Smooth muscle cell (in vitro differentiated cells): ENCODE measurements around the gene SMARCB1. TPM values are rescaled to one million over a fixed set of nuclear protein-coding genes. Genes with fewer than 3 reads are reported as not detected.
A peak's percentile ranks its signal among the peaks of the same experiment; 100 is the strongest.

Source experiments
- DNase-seq: peaks from one replicate; lab custom pipeline; 2025; ENCODE audit not compliant: unreplicated experiment; lab: John Stamatoyannopoulos, UW
- H2AFZ ChIP-seq: fragments of 200-600 bp; sonication (generic); 2 replicates; pipeline ENCODE4 v1.6.0; 2016; ENCODE audit warnings: antibody characterized with exemption, low read depth, mild to moderate bottlenecking
- H3F3A ChIP-seq: fragments of 200-600 bp; sonication (generic); 2 replicates; pipeline ENCODE4 v1.6.0; 2017; ENCODE audit warnings: antibody characterized with exemption, low read depth
- H3K27ac ChIP-seq: fragments of 200-600 bp; sonication (generic); 2 replicates; pipeline ENCODE4 v1.5.1; 2016; ENCODE audit warnings: low read depth, mild to moderate bottlenecking
- H3K27me3 ChIP-seq: fragments of 200-600 bp; sonication (generic); 2 replicates; pipeline ENCODE4 v1.6.1; 2016; ENCODE audit warnings: low read depth, mild to moderate bottlenecking
- H3K36me3 ChIP-seq: fragments of 200-600 bp; sonication (generic); 2 replicates; pipeline ENCODE4 v1.5.1; 2016; ENCODE audit warnings: low read depth
- H3K4me1 ChIP-seq: fragments of 200-600 bp; sonication (generic); 2 replicates; pipeline ENCODE4 v1.5.1; 2016; ENCODE audit warnings: low read depth
- H3K4me2 ChIP-seq: fragments of 200-600 bp; sonication (generic); 2 replicates; pipeline ENCODE4 v1.6.0; 2016; ENCODE audit warnings: mild to moderate bottlenecking
- H3K4me3 ChIP-seq: fragments of 200-600 bp; sonication (generic); 2 replicates; pipeline ENCODE4 v1.5.1; 2016; ENCODE audit warnings: mild to moderate bottlenecking
- H3K79me2 ChIP-seq: fragments of 200-600 bp; sonication (generic); 2 replicates; pipeline ENCODE4 v1.6.0; 2016; ENCODE audit warnings: low read depth, mild to moderate bottlenecking
- H3K9ac ChIP-seq: fragments of 200-600 bp; sonication (generic); 2 replicates; pipeline ENCODE4 v1.6.0; 2016; ENCODE audit warnings: low read depth
- H3K9me3 ChIP-seq: fragments of 200-600 bp; sonication (generic); replicated peaks from 2 replicates; pipeline ENCODE4 v1.5.1; 2016; ENCODE audit warnings: low read depth
- H4K20me1 ChIP-seq: fragments of 200-600 bp; sonication (generic); 2 replicates; pipeline ENCODE4 v1.6.0; 2016; ENCODE audit warnings: low read depth
- WGBS: methylation state at CpG from one replicate; pipeline ENCODE4 v1.1.7; 2016; ENCODE audit warnings: low lambda C conversion rate; 5-methylcytosine and 5-hydroxymethylcytosine counted together
- polyA plus RNA-seq: library from polyadenylated mRNA; unstranded; fragments of >200 nt; fragmentation: Nextera tagmentation; extraction: Ambion mirVana; gene quantifications from 2 replicates; pipeline ENCODE4 v1.2.1, GENCODE V29; 2016
- total RNA-seq: library from RNA; depleted of rRNA; stranded (reverse); fragments of >200 nt; gene quantifications from 2 replicates; pipeline ENCODE4 v1.2.3, GENCODE V29; 2014
- TF ChIP-seq, protein P1 (sequence below): fragments of 200-600 bp; sonication (generic); IDR thresholded peaks from 2 replicates; pipeline ENCODE4 v1.5.1; 2017; ENCODE audit warnings: borderline replicate concordance, mild to moderate bottlenecking, antibody characterized with exemption; ENCODE audit not compliant: insufficient read depth, poor library complexity, severe bottlenecking

The SMARCB1 gene
- total and polyA plus RNA-seq, 2 experiments from 2014 or later: 65.8 to 124 TPM

DNA sequence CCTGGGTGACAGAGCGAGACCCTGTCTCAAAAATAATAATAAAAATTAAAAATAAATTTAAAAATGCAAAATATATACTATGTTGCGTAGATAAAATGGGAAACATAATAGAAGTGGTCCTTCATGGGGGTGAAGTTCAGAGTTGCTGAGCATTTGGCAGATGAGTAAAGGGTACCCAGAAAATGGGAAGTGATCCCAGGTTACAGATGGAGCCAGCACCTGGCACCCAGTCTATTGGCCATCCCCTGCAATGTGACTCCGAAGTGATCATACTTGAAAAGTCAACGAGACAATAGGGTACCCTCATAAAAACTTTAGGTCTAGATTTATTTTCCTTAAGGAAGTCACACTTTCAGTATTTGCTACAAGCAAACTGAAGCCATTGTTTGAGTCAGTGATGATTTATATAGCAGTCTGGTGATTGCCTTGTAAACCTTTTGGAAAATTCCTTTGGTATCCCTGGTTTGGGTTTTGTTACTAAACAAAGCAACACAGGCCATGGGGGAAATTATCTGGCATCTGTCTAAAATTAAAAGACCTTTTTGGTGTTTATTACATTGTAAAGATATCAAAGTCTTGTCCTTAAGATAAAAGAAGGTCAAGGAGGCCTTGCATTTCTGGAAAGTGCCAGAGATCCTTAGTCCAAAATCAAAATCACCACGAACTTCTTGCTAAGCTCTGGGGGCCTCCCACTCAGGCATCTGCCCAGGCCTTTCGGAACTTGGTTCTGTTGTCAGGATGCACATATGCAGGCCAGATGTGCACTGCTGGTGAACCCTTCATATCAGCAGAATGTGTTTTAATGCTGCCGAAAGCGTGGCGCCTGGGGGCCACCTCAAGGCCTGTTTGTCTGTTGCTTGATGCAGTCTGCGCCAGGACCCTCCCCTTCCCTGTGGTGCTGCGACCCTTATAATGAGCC lies 4.3 kb downstream of the SMARCB1 start:
- 29% methylated on average over 11 of the region's 11 CpGs for WGBS
- DNase-seq: no peak
- Histone ChIP-seq H3K9me3 (no peaks in the 10 kb centered on the region), H3K4me2 (peak overlapping the region; percentile 46), H3K27ac (no peak overlapping the region), H3K9ac (no peak overlapping the region), H3K27me3 (no peaks in the 10 kb centered on the region), H3K36me3 (peaks cover 3% of the 10 kb centered on the region), H2AFZ (no peak overlapping the region), H3F3A (no peaks in the 10 kb centered on the region), H3K4me1 (peaks cover 13% of the 10 kb centered on the region), H3K79me2 (peaks cover 55% of the 10 kb centered on the region), H3K4me3 (no peak overlapping the region), H4K20me1 (peaks cover 87% of the 10 kb centered on the region)
- TF ChIP-seq, protein P1, sequence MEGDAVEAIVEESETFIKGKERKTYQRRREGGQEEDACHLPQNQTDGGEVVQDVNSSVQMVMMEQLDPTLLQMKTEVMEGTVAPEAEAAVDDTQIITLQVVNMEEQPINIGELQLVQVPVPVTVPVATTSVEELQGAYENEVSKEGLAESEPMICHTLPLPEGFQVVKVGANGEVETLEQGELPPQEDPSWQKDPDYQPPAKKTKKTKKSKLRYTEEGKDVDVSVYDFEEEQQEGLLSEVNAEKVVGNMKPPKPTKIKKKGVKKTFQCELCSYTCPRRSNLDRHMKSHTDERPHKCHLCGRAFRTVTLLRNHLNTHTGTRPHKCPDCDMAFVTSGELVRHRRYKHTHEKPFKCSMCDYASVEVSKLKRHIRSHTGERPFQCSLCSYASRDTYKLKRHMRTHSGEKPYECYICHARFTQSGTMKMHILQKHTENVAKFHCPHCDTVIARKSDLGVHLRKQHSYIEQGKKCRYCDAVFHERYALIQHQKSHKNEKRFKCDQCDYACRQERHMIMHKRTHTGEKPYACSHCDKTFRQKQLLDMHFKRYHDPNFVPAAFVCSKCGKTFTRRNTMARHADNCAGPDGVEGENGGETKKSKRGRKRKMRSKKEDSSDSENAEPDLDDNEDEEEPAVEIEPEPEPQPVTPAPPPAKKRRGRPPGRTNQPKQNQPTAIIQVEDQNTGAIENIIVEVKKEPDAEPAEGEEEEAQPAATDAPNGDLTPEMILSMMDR: no peak

DNA sequence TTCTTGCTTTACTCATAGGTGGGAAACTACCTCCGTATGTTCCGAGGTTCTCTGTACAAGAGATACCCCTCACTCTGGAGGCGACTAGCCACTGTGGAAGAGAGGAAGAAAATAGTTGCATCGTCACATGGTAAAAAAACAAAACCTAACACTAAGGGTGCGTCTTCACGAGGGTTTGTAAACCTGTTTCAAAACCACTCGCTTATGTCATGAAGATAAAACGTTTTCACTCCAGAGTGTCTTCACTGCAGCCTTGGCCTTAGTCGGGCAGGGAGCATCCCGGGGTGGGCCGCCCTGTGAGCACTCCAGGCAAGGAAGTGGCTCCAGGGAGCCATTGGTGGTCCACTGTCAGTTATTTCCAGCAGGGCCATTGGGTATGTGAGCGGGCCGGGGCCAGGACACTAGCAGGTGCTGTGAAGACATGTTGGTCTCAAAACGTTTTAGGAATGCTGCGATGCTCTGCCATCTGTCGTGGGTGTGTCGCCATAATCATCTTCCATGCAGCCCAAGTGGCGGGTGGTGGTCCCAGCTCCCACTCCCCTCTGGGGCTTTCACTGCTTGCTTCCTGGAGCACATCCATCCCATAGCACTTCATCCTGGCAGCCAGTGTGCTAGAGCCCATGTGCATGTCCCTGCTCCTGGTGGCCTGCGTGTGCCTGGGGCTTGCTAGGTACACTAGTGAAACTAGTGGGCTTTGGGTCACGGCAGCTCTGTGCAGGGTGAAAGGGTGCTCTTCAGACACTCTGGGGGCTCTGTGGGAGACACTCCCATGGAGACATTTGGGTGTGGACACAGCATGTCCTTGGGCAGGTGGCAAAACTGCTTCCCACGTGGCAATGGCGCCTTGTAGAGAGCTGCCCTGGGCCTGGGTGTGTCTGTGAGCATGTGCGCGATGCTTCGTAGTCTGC lies 5.2 kb downstream of the SMARCB1 start:
- WGBS: 91% methylated on average over 25 of the region's 25 CpGs
- TF ChIP-seq, protein P1: no peak
- no peaks in the 10 kb centered on the region for H3F3A ChIP-seq
- DNase-seq: no peak
- H3K27ac ChIP-seq: no peak overlapping the region
- no peaks in the 10 kb centered on the region for H3K9me3 ChIP-seq
- peaks cover 9% of the 10 kb centered on the region for H3K36me3 ChIP-seq
- peaks cover 55% of the 10 kb centered on the region for H3K79me2 ChIP-seq
- peak overlapping the region; percentile 46 for H3K4me2 ChIP-seq
- no peak overlapping the region for H3K4me3 ChIP-seq
- no peak overlapping the region for H3K9ac ChIP-seq
- peaks cover 8% of the 10 kb centered on the region for H3K4me1 ChIP-seq
- peaks cover 94% of the 10 kb centered on the region for H4K20me1 ChIP-seq
- no peak overlapping the region for H2AFZ ChIP-seq
- H3K27me3 ChIP-seq: no peaks in the 10 kb centered on the region

DNA sequence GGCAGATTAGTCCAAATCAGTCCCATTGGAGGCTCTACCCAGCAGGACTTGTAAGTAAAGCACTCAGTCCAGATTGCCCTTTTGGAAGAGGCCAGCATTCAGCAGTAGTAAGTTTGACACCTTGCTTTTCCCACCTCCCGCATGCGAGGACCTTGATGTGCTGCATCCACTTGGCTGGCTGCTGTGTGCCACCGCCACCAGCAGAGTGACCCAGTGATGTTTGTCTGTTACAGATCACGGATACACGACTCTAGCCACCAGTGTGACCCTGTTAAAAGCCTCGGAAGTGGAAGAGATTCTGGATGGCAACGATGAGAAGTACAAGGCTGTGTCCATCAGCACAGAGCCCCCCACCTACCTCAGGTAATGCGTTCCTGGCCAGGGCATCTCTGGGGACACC lies 6.6 kb downstream of the SMARCB1 start:
- Histone ChIP-seq H3K9me3 (no peaks in the 10 kb centered on the region), H3K79me2 (peaks cover 45% of the 10 kb centered on the region), H2AFZ (no peak overlapping the region), H3K4me2 (no peak overlapping the region), H3K4me1 (peaks cover under 1% of the 10 kb centered on the region), H3K27ac (no peak overlapping the region), H3K4me3 (no peak overlapping the region), H4K20me1 (peaks cover 91% of the 10 kb centered on the region), H3F3A (no peaks in the 10 kb centered on the region), H3K36me3 (peaks cover 9% of the 10 kb centered on the region), H3K27me3 (no peaks in the 10 kb centered on the region), H3K9ac (no peak overlapping the region)
- 99% methylated on average over 8 of the region's 8 CpGs for WGBS
- no peak for DNase-seq
- TF ChIP-seq, protein P1: no peak
